Glutamatergic neuron (in vitro differentiated cells): ENCODE measurements around the gene PAGR1. TPM values are rescaled to one million over a fixed set of nuclear protein-coding genes. Genes with fewer than 3 reads are reported as not detected.
"Not testable (repeated sequence)": the region's sequence is repeated elsewhere in the genome, so short reads cannot be mapped to it uniquely, and the experiment has no call there.

Experiments used
- DNase-seq: peaks from one replicate; pipeline ENCODE4 v3.0.0; 2022
- H3K27ac Mint-ChIP-seq: one replicate; pipeline ENCODE4 v1.8.0; 2020; ENCODE audit warnings: mild to moderate bottlenecking, mixed read lengths, inconsistent platforms; ENCODE audit not compliant: unreplicated experiment
- H3K27me3 Mint-ChIP-seq: one replicate; pipeline ENCODE4 v1.8.0; 2020; ENCODE audit warnings: mild to moderate bottlenecking, moderate library complexity, mixed read lengths, inconsistent platforms; ENCODE audit not compliant: unreplicated experiment
- H3K36me3 Mint-ChIP-seq: one replicate; pipeline ENCODE4 v1.8.0; 2020; ENCODE audit warnings: mild to moderate bottlenecking, mixed read lengths, inconsistent platforms; ENCODE audit not compliant: unreplicated experiment
- H3K4me1 Mint-ChIP-seq: one replicate; pipeline ENCODE4 v1.8.0; 2020; ENCODE audit warnings: mild to moderate bottlenecking, low read depth, mixed read lengths, inconsistent platforms; ENCODE audit not compliant: unreplicated experiment
- H3K4me3 Mint-ChIP-seq: one replicate; pipeline ENCODE4 v1.8.0; 2020; ENCODE audit warnings: mild to moderate bottlenecking, mixed read lengths, inconsistent platforms; ENCODE audit not compliant: unreplicated experiment
- H3K9me3 Mint-ChIP-seq: one replicate; pipeline ENCODE4 v1.8.0; 2020; ENCODE audit warnings: mild to moderate bottlenecking, moderate library complexity, mixed read lengths, inconsistent platforms; ENCODE audit not compliant: unreplicated experiment
- total RNA-seq: library from RNA; stranded (reverse); fragmentation: NEBNext Ultra II Directional; extraction: Animal tissue kit (Norgen Biotek cat#: 25700); gene quantifications from one replicate; pipeline ENCODE4 v1.2.1, GENCODE V29; 2021; ENCODE audit not compliant: unreplicated experiment
- TF ChIP-seq, protein P1 (sequence below): fragments of 200-600 bp; sonication (generic); IDR thresholded peaks from one replicate; pipeline ENCODE4 v1.5.0; 2021; ENCODE audit not compliant: partially characterized antibody, unreplicated experiment

Gene PAGR1
- total RNA-seq, 1 donor from 2014 or later = 110 TPM

DNA sequence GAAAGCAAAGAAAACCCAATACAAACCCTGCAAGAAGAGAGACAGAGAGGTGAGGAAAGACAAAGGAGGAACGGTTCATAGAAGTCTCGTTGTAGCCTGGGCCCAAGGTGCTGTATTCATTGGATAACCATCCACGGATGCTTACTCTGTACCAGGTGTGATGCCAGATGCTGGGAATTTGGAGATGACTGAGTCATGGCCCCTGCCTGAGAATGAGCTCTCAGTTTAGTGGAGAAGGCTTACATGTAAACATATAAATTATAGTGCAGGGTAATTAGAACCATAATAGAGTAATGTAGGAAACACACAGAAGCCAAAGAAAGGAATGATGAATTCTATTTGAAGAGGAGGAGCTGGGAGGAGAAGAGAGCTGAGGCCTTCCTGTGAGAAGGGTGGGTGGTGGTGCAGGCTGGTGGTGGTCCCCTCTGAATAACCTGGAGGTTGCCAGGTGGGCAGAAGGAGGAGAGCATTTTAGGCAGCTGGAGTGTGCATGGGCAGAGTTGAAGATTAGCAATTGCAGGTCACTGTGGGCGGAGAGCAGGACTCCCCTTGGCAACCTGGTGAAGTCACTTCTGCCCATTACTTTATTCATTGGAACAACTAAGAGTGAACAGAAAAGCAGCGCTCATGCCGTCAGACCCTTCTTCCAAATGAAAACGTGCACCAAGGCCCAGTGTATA lies 45.6 kb upstream of the PAGR1 start:
- TF ChIP-seq, protein P1, sequence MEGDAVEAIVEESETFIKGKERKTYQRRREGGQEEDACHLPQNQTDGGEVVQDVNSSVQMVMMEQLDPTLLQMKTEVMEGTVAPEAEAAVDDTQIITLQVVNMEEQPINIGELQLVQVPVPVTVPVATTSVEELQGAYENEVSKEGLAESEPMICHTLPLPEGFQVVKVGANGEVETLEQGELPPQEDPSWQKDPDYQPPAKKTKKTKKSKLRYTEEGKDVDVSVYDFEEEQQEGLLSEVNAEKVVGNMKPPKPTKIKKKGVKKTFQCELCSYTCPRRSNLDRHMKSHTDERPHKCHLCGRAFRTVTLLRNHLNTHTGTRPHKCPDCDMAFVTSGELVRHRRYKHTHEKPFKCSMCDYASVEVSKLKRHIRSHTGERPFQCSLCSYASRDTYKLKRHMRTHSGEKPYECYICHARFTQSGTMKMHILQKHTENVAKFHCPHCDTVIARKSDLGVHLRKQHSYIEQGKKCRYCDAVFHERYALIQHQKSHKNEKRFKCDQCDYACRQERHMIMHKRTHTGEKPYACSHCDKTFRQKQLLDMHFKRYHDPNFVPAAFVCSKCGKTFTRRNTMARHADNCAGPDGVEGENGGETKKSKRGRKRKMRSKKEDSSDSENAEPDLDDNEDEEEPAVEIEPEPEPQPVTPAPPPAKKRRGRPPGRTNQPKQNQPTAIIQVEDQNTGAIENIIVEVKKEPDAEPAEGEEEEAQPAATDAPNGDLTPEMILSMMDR = no peak
- Mint-ChIP-seq H3K4me1 (no peaks in the 10 kb centered on the region), H3K4me3 (no peak overlapping the region), H3K27me3 (no peaks in the 10 kb centered on the region), H3K9me3 (peaks cover 6% of the 10 kb centered on the region), H3K36me3 (no peaks in the 10 kb centered on the region), H3K27ac (no peak overlapping the region)
- no peak for DNase-seq

DNA sequence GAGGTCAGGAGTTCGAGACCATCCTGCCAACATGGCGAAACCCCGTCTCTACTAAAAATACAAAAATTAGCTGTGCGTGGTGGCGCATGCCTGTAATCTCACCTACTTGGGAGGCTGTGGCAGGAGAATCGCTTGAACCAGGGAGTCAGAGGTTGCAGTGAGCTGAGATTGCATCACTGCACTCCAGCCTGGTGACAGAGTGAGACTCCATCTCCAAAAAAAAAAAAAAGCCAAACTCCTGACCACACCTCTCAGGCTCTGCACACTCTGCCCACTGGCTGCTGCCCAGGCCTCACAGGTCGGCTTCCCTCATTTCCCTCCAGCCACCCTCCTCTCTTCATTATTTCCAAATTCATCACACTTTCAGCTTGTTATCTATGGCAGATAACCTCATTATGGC lies 43.6 kb upstream of the PAGR1 start:
- H3K36me3 Mint-ChIP-seq, H3K4me1 Mint-ChIP-seq, H3K27ac Mint-ChIP-seq: not testable (repeated sequence)

GRCh38 chr16:29774730-29775129 lies 41.2 kb upstream of the PAGR1 start:
- H3K9me3 Mint-ChIP-seq = peaks cover 6% of the 10 kb centered on the region
- no peaks in the 10 kb centered on the region for H3K4me1 Mint-ChIP-seq
- no peak overlapping the region for H3K27ac Mint-ChIP-seq
- peaks cover 2% of the 10 kb centered on the region for H3K27me3 Mint-ChIP-seq
- DNase-seq = no peak
- TF ChIP-seq, protein P1 = no peak
- peak overlapping the region; percentile 15 for H3K4me3 Mint-ChIP-seq
- H3K36me3 Mint-ChIP-seq = no peaks in the 10 kb centered on the region

More for the DNA sequence above, 43.6 kb upstream of the PAGR1 start:
- not testable (repeated sequence) for H3K27me3 Mint-ChIP-seq, DNase-seq, H3K9me3 Mint-ChIP-seq, H3K4me3 Mint-ChIP-seq

DNA sequence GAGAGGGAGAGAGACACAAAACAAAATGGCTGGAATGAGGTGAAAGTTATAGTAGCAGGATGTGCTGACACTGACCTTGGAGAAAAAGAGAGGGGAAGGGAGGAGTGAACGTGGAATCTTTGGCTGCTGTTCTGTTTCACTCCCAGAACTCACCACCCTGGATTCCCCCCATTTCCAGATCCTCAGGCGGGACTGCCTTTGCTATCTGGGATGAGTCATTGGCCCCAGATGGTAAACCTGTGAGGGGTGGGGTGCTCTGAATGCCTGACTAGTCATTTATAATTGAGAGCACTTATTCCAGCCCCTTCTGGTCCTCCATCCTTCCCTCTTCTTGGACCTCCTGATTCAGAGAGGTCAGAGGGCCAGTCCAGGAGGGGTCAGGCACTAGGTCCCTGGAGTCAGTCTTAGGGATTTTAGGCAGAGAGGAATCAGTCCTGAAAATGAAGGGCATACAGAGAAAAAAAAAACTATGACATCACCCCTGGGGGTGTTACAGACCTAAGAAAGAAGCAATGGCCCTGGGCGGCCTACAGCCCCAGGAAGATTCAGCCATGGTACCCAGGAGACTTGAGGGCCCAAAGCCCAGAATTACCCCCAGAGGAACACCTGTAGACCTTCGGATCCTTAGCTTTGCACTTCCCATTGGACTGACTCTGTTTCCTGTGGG lies 40.1 kb upstream of the PAGR1 start:
- Mint-ChIP-seq H3K27ac (no peak overlapping the region), H3K9me3 (peaks cover 6% of the 10 kb centered on the region), H3K4me1 (no peaks in the 10 kb centered on the region), H3K4me3 (no peak overlapping the region), H3K27me3 (peaks cover 2% of the 10 kb centered on the region), H3K36me3 (no peaks in the 10 kb centered on the region)
- peak; percentile 21 for DNase-seq
- TF ChIP-seq, protein P1 = no peak

- Mint-ChIP-seq H3K4me3 (no peak within 1 kb of the TSS), H3K9me3 (peaks cover 3% of the 10 kb centered on the region), H3K27ac (no peak within 1 kb of the TSS), H3K27me3 (peaks cover 2% of the 10 kb centered on the region), H3K4me1 (no peaks in the 10 kb centered on the region), H3K36me3 (no peaks in the 10 kb centered on the region)
- no peak for DNase-seq
- TF ChIP-seq, protein P1 = no peak
These were observed 38.2 kb upstream of the PAGR1 start, which contains the start of gene ZG16 for GRCh38 chr16:29777576-29778350. Gene ZG16, plus strand, starts transcription at chr16:29778256. Its CDS starts 1,011 bp downstream, at chr16:29779267.
